Lung (tissue), 12 donors: Measurements from ENCODE around the gene AZU1. TPM values are rescaled to one million over a fixed set of nuclear protein-coding genes. Genes with fewer than 3 reads are reported as not detected.

ENCODE experiments used
- ATAC-seq: fragments of 200-7000 bp; cut with Tn5 transposase; one replicate; pipeline ENCODE4 v1.9.1; 2020; ENCODE audit warnings: moderate number of reproducible peaks; ENCODE audit not compliant: insufficient read depth, low FRiP score
- DNase-seq, 3 donors: peaks; one replicate each; pipeline ENCODE4 v3.0.0-alpha.2; 2013 to 2017
- H3K27ac ChIP-seq, 2 donors: one replicate each; pipeline ENCODE4 v1.5.1; 2013; ENCODE audit warnings: mild to moderate bottlenecking in 2 of 2, moderate library complexity in 2 of 2, control low read depth in 1 of 2, inconsistent platforms in 1 of 2, low read depth in 1 of 2, low read length in 1 of 2
- H3K27me3 ChIP-seq, 3 donors: one replicate each; pipeline ENCODE4 v1.5.1; 2013; ENCODE audit warnings: low read length in 2 of 3; ENCODE audit not compliant: control insufficient read depth in 3 of 3, insufficient read depth in 3 of 3
- H3K36me3 ChIP-seq, 4 donors: one replicate each; pipeline ENCODE4 v1.5.1; 2013; ENCODE audit warnings: low read length in 4 of 4, mild to moderate bottlenecking in 1 of 4, moderate library complexity in 1 of 4; ENCODE audit not compliant: control insufficient read depth in 4 of 4, insufficient read depth in 4 of 4
- H3K4me1 ChIP-seq, 5 donors: one replicate each; pipeline ENCODE4 v1.5.1; 2013; ENCODE audit warnings: low read length in 5 of 5, mild to moderate bottlenecking in 2 of 5, moderate library complexity in 1 of 5; ENCODE audit not compliant: control insufficient read depth in 5 of 5, insufficient read depth in 5 of 5
- H3K4me3 ChIP-seq: one replicate; pipeline ENCODE4 v1.5.1; 2013; ENCODE audit warnings: mild to moderate bottlenecking, control low read depth, moderate library complexity
- H3K9ac ChIP-seq, 2 donors: one replicate each; pipeline ENCODE4 v1.5.1; 2013; ENCODE audit warnings: low read length in 2 of 2, control low read depth in 1 of 2; ENCODE audit not compliant: insufficient read depth in 1 of 2
- H3K9me3 ChIP-seq, 4 donors: one replicate each; pipeline ENCODE4 v1.5.1; 2013; ENCODE audit warnings: low read length in 3 of 4, mild to moderate bottlenecking in 1 of 4, moderate library complexity in 1 of 4; ENCODE audit not compliant: control insufficient read depth in 4 of 4, insufficient read depth in 3 of 4
- WGBS, 2 donors: extraction: QIAGEN DNeasy Blood & Tissue Kit; methylation state at CpG; one replicate each; pipeline ENCODE4 v1.1.7; 2013; 5-methylcytosine and 5-hydroxymethylcytosine counted together
- polyA plus RNA-seq, 2 donors: library from polyadenylated mRNA; stranded (reverse); fragments of 200-250 nt; gene quantifications; one replicate each; pipeline ENCODE4 v1.2.1, GENCODE V29; 2013
- total RNA-seq, 2 donors: library from RNA; depleted of rRNA in 1 of 2; stranded (reverse); fragments of >200 nt in 1 of 2; gene quantifications; one replicate each; pipeline ENCODE4 v1.2.1, GENCODE V29; 2014 to 2021
- TF ChIP-seq, protein P1 (sequence below): IDR thresholded peaks from 2 replicates; pipeline ENCODE4 v1.5.1; 2012; ENCODE audit warnings: mild to moderate bottlenecking; ENCODE audit errors: control extremely low read depth, extremely low read depth
- donor health status: control.
- donor health status: control.
- donor health status: Bipolar disorder and iron deficiency.
- donor health status: healthy.
- donor health status: DM: yes; HTN: yes; CAD: no.

The AZU1 gene
- total and polyA plus RNA-seq, 4 donors: 2.0 to 9.8 (median 4.4) TPM

DNA sequence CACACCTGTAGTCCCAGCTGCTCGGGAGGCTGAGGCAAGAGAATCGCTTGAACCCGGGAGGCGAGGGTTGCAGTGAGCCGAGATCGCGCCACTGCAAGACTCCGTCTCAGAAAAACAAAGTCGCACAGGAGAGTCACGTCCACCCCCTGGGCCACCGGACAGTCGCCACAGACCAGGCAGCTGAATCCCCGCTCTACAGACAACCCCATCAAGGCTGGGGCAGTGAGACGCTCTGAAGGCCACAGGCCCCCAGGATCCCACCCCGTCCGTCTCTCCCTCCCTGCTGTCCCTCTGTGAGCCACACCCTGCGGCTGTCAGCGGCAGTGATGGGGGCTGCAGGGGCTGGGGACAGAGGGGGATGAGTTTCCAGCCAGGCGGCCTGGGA lies 45.8 kb upstream of the AZU1 start:
- H3K27ac ChIP-seq: peak overlapping the region; percentile 58 to 78
- H3K36me3 ChIP-seq: no peaks in the 10 kb centered on the region
- no peak for ATAC-seq
- TF ChIP-seq, protein P1, sequence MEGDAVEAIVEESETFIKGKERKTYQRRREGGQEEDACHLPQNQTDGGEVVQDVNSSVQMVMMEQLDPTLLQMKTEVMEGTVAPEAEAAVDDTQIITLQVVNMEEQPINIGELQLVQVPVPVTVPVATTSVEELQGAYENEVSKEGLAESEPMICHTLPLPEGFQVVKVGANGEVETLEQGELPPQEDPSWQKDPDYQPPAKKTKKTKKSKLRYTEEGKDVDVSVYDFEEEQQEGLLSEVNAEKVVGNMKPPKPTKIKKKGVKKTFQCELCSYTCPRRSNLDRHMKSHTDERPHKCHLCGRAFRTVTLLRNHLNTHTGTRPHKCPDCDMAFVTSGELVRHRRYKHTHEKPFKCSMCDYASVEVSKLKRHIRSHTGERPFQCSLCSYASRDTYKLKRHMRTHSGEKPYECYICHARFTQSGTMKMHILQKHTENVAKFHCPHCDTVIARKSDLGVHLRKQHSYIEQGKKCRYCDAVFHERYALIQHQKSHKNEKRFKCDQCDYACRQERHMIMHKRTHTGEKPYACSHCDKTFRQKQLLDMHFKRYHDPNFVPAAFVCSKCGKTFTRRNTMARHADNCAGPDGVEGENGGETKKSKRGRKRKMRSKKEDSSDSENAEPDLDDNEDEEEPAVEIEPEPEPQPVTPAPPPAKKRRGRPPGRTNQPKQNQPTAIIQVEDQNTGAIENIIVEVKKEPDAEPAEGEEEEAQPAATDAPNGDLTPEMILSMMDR: no peak
- H3K27me3 ChIP-seq: no peaks in the 10 kb centered on the region
- no peaks in the 10 kb centered on the region for H3K9me3 ChIP-seq
- H3K4me1 ChIP-seq: peaks cover 0 to 17% (median 11%) of the 10 kb centered on the region in 5 donors
- no peak for DNase-seq
- peak overlapping the region; percentile 11 for H3K4me3 ChIP-seq
- H3K9ac ChIP-seq: no peak overlapping the region
- 82 to 91% methylated on average over 19 of the region's 19 CpGs for WGBS, 2 donors

DNA sequence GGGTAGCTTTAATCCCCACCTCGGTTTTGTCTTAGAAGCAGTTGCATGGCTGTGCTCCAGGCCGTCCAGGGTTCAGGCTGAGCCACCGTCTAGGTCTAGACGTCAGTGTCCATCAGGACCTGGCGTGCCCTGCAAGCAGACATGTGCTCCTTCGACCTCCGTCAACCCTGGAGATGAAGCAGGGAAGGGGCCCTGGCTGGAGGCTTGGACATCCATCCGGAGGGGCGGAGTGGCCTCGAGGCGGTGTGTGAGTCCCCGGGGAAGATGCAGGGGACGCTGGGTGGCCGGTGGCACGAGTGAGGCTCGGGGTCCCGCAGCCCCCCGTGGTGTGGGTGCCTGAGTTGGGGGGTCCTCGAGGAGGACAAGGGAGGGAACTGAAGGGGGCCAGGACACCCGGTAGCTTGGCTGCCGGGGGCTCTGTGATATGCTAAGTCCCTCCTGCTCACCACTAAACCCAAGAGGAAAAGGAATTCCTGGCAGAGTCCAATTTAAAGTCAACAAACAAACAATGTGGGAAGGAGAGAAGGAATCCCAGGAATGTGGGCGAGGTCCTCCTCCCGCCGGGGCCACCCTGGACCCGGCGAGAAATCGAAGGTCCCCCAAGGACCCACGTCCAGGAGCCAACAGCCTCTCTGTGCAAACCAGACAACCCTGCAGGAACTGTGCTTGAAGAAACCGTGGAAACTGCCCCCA lies 45.3 kb upstream of the AZU1 start:
- TF ChIP-seq, protein P1: no peak
- ATAC-seq (peak; percentile 37), DNase-seq (peak in 2 of 3 donors; percentile 59 to 67)
- 31 to 69% methylated on average over 29 of the region's 29 CpGs for whole genome bisulfite sequencing, 2 donors
- Histone ChIP-seq H3K9me3 (no peaks in the 10 kb centered on the region), H3K36me3 (no peaks in the 10 kb centered on the region), H3K4me3 (peak overlapping the region; percentile 9), H3K9ac (no peak overlapping the region), H3K4me1 (peaks cover 0 to 17% (median 11%) of the 10 kb centered on the region in 5 donors), H3K27ac (peak overlapping the region; percentile 58 to 78), H3K27me3 (no peaks in the 10 kb centered on the region)

DNA sequence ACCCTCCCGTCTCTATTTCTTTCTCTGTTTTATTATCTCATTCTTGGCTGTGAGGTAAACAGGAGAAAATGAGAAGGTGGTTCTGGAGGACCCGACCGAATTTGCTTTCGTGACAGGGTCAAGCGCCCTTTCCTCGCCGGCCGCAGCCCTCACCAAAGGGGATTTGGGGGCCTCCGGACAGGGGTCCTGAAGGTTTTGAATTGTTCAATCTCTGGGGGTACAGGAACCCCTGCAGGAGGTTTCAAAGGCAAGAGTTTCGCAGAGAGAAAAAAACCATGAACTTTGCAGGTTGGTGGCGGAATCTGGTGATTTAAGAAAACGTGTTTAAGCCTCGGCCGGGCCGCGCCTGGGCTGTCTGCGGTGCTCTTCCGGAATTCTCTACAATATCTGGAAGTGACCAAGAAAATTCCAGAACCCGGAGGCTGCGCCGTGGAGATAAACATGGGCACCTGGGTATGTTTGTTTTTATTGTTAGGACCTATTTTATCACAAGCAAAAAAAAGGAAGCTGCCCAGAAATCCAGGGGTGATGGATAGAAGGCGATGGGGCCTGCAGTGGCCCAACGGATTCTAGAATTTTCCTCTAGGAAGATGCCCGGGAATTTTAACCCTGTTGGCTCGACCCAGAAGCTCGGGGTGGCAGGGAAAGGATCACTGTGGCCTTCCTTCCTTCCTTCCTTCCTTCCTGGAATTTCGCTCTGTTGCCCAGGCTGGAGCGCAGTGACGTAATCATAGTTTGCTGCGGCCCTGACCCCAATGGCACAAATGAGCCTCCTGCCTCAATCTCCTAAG lies 44.6 kb upstream of the AZU1 start:
- Histone ChIP-seq H3K4me1 (peaks cover 0 to 17% (median 11%) of the 10 kb centered on the region in 5 donors), H3K27ac (peak overlapping the region; percentile 63 to 78), H3K27me3 (no peaks in the 10 kb centered on the region), H3K36me3 (no peaks in the 10 kb centered on the region), H3K9ac (no peak overlapping the region), H3K9me3 (no peaks in the 10 kb centered on the region), H3K4me3 (peak overlapping the region; percentile 9)
- TF ChIP-seq, protein P1: no peak
- WGBS, 2 donors: 39 to 58% methylated on average over 29 to 30 of the region's 30 CpGs
- DNase-seq (no peak), ATAC-seq (no peak)
